Skeletal muscle satellite cell (primary cell): Measurements from ENCODE around the gene ALOXE3.
"Not testable (repeated sequence)": the region's sequence is repeated elsewhere in the genome, so short reads cannot be mapped to it uniquely, and the experiment has no call there.

Experiments used
- H3K27me3 ChIP-seq: 2 replicates; pipeline ENCODE4 v1.7.0; 2013; ENCODE audit warnings: low read length; ENCODE audit not compliant: control insufficient read depth, insufficient read depth
- H3K36me3 ChIP-seq: 2 replicates; pipeline ENCODE4 v1.7.0; 2013; ENCODE audit warnings: mild to moderate bottlenecking, control low read depth, low read length; ENCODE audit not compliant: insufficient read depth
- H3K4me1 ChIP-seq: 2 replicates; pipeline ENCODE4 v1.7.0; 2013; ENCODE audit warnings: low read length; ENCODE audit not compliant: control insufficient read depth, insufficient read depth
- H3K4me2 ChIP-seq: 2 replicates; pipeline ENCODE4 v1.7.0; 2013; ENCODE audit warnings: mild to moderate bottlenecking, low read length
- H3K4me3 ChIP-seq: 2 replicates; pipeline ENCODE4 v1.7.0; 2013; ENCODE audit warnings: low read length
- H3K9ac ChIP-seq: 2 replicates; pipeline ENCODE4 v1.7.0; 2013; ENCODE audit warnings: mild to moderate bottlenecking, low read depth, low read length, moderate library complexity
- H3K9me3 ChIP-seq: replicated peaks from 2 replicates; pipeline ENCODE4 v1.7.0; 2013; ENCODE audit warnings: mild to moderate bottlenecking, control low read depth, low read length

ALOXE3 gene

GRCh38 chr17:8091033-8091687, 27.2 kb downstream of the ALOXE3 start:
- H3K4me1 ChIP-seq, result no peaks in the 10 kb centered on the region
- no peaks in the 10 kb centered on the region for H3K36me3 ChIP-seq
- H3K27me3 ChIP-seq, result peaks cover 77% of the 10 kb centered on the region
- no peak overlapping the region for H3K4me3 ChIP-seq
- H3K9ac ChIP-seq, result no peak overlapping the region
- no peak overlapping the region for H3K4me2 ChIP-seq
- no peaks in the 10 kb centered on the region for H3K9me3 ChIP-seq

- Histone ChIP-seq H3K9ac (no peak overlapping the region), H3K9me3 (no peaks in the 10 kb centered on the region), H3K4me3 (no peak overlapping the region), H3K27me3 (peaks cover 75% of the 10 kb centered on the region), H3K36me3 (no peaks in the 10 kb centered on the region), H3K4me2 (no peak overlapping the region), H3K4me1 (no peaks in the 10 kb centered on the region)
Measured at GRCh38 chr17:8089728-8090127, 28.6 kb downstream of the ALOXE3 start.

- Histone ChIP-seq H3K4me2 (no peak overlapping the region), H3K4me3 (no peak overlapping the region), H3K9me3 (no peaks in the 10 kb centered on the region), H3K27me3 (peaks cover 88% of the 10 kb centered on the region), H3K4me1 (no peaks in the 10 kb centered on the region), H3K36me3 (no peaks in the 10 kb centered on the region), H3K9ac (no peak overlapping the region)
Measured at GRCh38 chr17:8087952-8088230, 30.4 kb downstream of the ALOXE3 start.

GRCh38 chr17:8087075-8087951, 31.0 kb downstream of the ALOXE3 start, which contains the start of gene ALOX12B:
Gene ALOX12B (minus strand): TSS chr17:8087716. CDS start chr17:8087442, 274 bp downstream.
- no peak within 1 kb of the TSS for H3K4me3 ChIP-seq
- H3K27me3 ChIP-seq, result peaks cover 87% of the 10 kb centered on the region
- no peaks in the 10 kb centered on the region for H3K36me3 ChIP-seq
- no peaks in the 10 kb centered on the region for H3K4me1 ChIP-seq
- H3K4me2 ChIP-seq, result no peak within 1 kb of the TSS
- H3K9ac ChIP-seq, result no peak within 1 kb of the TSS
- no peaks in the 10 kb centered on the region for H3K9me3 ChIP-seq

- H3K4me3 ChIP-seq, result no peak overlapping the region
- no peaks in the 10 kb centered on the region for H3K36me3 ChIP-seq
- H3K27me3 ChIP-seq, result peaks cover 83% of the 10 kb centered on the region
- H3K9ac ChIP-seq, result no peak overlapping the region
- no peaks in the 10 kb centered on the region for H3K9me3 ChIP-seq
- H3K4me2 ChIP-seq, result no peak overlapping the region
- H3K4me1 ChIP-seq, result peaks cover 10% of the 10 kb centered on the region
Measured at GRCh38 chr17:8084250-8084649, 34.1 kb downstream of the ALOXE3 start.

GRCh38 chr17:8082292-8082691, 36.0 kb downstream of the ALOXE3 start:
- Histone ChIP-seq H3K9me3 (no peaks in the 10 kb centered on the region), H3K4me1 (peaks cover 10% of the 10 kb centered on the region), H3K4me3 (no peak overlapping the region), H3K27me3 (peaks cover 75% of the 10 kb centered on the region), H3K9ac (no peak overlapping the region), H3K36me3 (no peaks in the 10 kb centered on the region), H3K4me2 (no peak overlapping the region)

GRCh38 chr17:8081876-8082275, 36.4 kb downstream of the ALOXE3 start:
- Histone ChIP-seq H3K27me3 (peaks cover 75% of the 10 kb centered on the region), H3K9me3 (no peaks in the 10 kb centered on the region), H3K4me2 (no peak overlapping the region), H3K36me3 (no peaks in the 10 kb centered on the region), H3K4me1 (peaks cover 10% of the 10 kb centered on the region), H3K4me3 (no peak overlapping the region), H3K9ac (no peak overlapping the region)

GRCh38 chr17:8080799-8081219, 37.5 kb downstream of the ALOXE3 start:
- no peak overlapping the region for H3K9ac ChIP-seq
- H3K36me3 ChIP-seq, result no peaks in the 10 kb centered on the region
- H3K4me1 ChIP-seq, result peaks cover 10% of the 10 kb centered on the region
- H3K4me2 ChIP-seq, result no peak overlapping the region
- peaks cover 72% of the 10 kb centered on the region for H3K27me3 ChIP-seq
- H3K4me3 ChIP-seq, result no peak overlapping the region
- H3K9me3 ChIP-seq, result no peaks in the 10 kb centered on the region

- Histone ChIP-seq H3K36me3 (no peaks in the 10 kb centered on the region), H3K9ac (no peak overlapping the region), H3K9me3 (no peaks in the 10 kb centered on the region), H3K4me2 (peak overlapping the region; percentile 91), H3K4me1 (peaks cover 10% of the 10 kb centered on the region), H3K4me3 (peak overlapping the region; percentile 62), H3K27me3 (peaks cover 72% of the 10 kb centered on the region)
Measured at GRCh38 chr17:8080208-8080798, 38.0 kb downstream of the ALOXE3 start.

- H3K4me2 ChIP-seq, result peak overlapping the region; percentile 91
- no peaks in the 10 kb centered on the region for H3K9me3 ChIP-seq
- no peak overlapping the region for H3K9ac ChIP-seq
- H3K36me3 ChIP-seq, result no peaks in the 10 kb centered on the region
- peaks cover 73% of the 10 kb centered on the region for H3K27me3 ChIP-seq
- peaks cover 10% of the 10 kb centered on the region for H3K4me1 ChIP-seq
- H3K4me3 ChIP-seq, result peak overlapping the region; percentile 62
Measured at GRCh38 chr17:8079291-8080207, 38.8 kb downstream of the ALOXE3 start.

- not testable (repeated sequence) for H3K4me3 ChIP-seq, H3K9ac ChIP-seq, H3K9me3 ChIP-seq, H3K36me3 ChIP-seq, H3K4me2 ChIP-seq
- H3K27me3 ChIP-seq, result peaks cover 75% of the 10 kb centered on the region
- peaks cover 17% of the 10 kb centered on the region for H3K4me1 ChIP-seq
Measured at GRCh38 chr17:8077939-8078338, 40.4 kb downstream of the ALOXE3 start.
